ENCODE data around the gene GPR157.
A peak's percentile ranks its signal among the peaks of the same experiment; 100 is the strongest.

Gene GPR157

DNA sequence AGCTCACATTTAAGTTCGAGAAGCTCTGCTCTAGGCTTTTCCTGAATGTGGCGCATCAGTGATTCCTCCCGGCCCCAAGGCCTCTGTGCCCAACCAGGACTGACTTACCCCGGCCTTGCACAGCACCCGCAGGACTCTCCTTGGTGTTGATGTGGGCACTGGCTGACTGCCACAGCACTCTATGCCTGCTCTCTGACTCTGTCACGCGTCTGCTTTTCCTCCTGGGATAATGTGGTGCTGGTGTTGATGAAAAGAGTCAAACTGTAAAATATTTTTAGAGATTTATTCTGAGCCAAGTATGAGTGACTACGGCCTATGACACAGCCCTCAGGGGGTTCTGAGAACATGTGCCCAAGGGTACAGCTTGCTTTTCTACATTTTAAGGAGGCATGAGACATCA, 44.0 kb downstream of the GPR157 start:
- DNase-seq: no peak

DNA sequence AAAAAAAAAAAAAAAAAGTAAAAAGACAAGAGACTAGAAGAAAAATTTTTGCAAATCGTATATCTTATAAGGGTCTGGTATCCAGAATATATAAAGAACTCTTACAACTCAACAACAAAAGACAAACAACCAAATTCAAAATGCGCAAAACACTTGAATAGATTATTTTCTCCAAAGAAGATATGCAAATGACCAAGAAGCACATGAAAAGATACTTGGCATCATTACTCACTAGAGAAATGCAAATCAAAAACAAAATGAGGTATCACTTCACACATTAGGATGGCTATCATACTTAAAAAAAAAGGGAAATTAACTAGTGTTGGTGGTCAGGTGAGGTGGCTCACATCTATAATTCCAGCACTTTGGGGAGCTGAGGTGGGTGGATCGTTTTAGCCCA, 47.4 kb downstream of the GPR157 start:
- no peak for DNase-seq

DNA sequence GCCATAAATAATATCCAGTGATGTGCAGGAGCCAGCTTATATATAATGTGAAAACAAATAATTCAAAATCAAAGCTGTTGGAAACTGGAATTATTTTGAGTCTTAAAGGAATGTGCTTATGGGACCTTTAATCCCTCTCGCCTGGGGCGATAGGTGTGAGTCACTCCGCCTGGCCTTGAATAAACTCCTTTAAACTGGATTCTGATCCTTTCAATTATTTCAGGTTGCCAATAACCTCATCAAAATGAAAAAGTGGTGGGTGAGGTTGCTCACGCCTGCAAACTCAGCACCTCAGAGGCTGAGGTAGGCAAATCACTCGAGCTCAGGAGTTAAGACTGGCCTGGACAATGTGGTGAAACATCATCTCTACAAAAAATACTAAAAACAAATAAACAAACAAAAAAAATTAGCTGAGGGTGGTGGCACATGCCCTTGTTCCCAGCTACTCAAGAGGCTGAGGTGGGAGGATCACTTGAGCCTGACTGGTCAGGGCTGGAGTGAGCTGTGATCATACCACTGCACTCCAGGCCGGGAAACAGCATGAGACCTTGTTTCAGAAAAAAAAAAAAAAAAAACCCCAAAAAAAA, 48.1 kb downstream of the GPR157 start:
- DNase-seq: no peak

DNA sequence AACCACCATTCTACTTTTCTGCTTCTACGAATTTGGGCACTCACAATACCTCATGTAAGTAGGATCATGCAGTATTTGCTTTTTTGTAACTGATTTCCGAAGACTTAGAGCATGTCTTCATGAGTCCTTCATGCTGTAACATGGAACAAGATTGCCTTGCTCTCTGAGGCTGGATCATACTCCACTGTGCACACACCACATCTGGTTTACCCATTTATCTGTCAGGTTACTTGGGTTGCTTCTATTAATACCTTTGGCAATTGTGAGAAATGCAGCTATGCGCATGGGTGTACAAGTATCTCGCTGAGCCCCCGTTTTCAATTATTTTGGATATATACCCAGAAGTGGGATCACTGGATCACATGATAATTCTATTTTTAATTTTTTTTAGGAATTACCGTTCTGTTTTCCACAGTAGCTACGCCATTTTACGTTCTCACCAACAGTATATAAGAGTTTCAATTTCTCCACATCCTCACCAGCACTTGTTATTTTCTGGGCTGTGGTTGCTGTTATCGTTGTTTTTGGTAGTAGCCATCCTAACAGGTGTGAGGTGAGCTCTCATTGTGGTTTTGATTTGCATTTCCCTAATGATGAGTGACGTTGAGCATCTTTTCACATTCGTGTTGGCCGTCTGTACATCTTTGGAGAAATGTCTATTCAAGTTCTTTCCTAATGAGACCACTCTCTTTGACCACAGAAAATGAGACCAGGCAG, 48.8 kb downstream of the GPR157 start:
- no peak for DNase-seq

DNA sequence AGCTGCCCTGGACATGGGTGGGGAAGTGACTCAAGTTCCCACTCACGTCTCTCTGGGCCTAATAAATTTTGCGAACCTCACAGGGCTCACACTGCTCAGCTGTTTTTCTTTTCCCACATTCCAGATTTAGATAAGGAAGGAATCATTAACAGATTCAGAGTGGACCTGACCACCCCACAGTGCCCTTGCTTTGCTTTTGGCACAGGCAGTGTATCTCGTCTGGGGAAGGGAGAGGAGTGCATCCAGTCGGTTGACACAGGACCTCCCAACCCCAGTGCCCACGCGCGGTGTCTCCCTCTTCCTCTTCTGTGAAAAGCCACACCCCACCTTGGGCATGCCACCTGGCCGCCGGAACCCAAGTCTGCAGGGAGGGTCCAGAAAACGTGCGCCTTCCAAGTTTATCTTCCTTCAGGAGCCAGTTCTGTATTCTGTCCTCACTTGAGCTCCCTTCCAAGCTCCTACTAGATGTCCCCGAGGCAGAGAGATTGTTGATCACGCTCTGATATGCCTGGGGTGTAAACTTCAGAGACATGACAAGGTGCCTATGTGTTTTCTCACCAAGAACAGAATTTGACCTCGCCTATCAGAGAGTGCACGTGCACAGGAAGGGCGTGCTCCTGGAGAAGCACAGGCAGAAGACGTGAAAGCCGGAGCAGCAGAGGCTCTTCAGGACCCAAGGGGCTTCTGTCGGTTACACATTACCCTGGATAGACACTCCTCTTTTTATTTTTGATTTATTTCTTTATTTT, 50.0 kb downstream of the GPR157 start:
- DNase-seq: no peak

DNA sequence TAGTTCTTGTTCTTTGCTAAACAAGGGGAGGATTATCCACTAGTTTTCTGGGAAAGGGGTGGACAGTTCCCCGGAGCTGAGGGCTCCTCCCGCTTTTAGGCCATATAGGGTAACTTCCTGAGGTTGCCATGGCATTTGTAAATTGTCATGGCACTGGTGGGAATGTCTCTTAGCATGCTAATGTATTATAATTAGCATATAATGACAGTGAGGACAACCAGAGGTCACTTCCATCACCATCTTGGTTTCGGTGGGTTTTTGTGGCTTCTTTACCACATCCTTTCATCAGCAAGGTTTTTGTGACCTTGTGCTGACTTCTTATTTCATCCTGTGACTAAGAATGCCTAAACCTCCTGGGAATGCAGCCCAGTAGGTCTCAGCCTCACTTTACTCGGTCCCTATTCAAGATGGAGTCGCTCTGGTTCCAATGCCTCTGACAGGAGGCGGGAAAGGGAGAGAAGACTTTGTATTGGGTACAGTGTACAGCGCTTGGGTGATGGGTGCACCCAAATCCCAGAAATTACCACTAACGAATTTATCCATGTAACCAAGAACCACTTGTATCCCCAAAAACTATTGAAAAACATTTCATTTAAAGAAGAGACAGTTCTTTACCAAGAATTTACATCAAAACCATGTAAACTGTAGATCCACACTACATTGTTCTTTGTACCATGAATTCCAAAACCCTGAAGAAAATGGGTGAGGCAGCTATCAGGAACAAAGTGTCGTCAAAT, 50.7 kb downstream of the GPR157 start:
- DNase-seq: no peak

DNA sequence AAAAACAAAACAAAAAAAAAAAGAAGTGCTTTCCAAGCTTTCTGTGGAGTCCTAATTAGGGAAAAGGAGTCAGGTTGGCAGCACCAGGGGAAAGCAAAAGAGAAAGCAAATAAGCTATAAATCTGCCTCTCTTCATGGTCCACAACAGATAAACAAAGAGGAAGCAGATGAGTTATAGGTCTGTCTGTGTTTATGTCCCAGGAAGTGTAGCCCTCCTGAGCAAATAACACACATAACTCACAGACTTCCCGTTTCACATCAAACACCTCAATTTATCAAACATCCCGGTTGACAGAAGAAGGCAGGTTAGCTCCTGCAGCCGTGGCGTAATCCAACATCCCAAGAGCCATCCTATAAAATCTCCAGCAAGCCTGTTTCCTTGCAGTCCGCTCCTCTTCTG, 53.9 kb downstream of the GPR157 start:
- DNase-seq: peak; percentile 36

DNA sequence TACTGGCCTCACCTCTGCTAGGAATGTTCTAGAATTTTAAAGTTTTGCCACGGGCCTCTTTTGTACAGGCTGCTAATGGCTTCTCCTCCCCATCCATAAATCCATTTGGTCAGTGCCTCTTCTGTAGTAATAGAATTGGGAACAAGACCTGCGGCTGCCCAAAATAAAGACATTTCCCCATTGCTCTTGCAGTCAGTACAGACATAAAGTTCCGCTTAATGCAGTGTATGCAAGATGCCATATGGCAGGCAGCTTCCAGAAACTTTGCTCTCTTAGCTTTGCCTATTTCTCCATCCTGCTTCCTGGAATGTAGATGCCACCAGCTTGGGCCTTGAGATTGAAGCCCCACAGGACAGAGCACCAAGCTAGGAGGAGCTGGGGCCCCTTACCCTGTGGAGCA, 55.8 kb downstream of the GPR157 start:
- DNase-seq: no peak

DNA sequence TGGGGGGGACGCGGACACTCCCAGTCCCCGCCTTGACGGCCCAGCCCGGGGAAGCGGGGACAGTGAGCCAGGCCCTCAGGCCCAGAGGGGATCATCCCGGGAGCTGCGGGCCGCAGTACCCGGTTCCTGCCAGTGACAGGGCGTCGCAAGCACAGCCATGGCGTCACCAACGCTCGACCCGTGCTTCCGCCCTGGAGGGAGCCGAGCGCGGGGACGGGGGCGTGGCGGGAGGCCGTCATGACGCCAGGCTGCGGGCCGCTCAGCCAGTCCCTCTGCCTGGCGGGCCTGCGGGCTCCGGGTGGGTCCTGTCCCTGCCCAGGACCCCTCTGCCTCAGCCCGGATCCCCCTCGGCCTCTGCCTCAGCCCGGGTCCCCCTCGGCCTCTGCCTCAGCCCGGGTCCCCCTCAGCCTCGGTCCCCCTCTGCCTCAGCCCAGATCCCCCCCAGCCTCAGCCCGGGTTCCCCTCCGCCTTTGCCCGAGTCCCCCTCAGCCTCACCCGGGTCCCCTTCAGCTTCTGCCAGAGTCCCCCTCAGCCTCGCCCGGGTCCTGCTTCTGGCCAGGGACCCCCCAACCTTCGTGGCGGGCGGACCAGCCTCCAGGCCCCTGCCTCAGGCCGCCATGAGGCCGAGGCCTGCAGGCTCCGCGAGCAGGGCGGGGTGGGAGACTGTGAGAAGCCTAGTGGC, 57.2 kb downstream of the GPR157 start:
- DNase-seq: no peak

DNA sequence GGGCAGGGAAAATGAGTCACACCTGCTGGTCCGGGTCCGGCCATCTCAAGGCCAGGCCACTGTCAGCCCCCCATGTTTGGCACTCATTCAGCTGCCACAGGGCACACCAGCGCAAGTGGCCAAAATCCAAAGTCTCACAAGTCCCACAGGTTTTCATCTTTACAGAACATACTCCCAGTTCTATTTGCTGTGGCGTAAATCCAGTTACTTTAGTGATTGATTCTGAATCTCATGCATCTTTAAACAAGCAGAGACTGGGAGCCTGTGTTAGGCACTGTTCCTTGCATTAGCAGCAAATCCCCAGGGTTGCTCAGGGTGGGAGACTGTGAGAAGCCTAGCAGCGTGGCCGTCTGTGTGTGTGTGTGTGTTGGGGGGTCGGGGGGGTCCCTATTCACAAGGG, 58.4 kb downstream of the GPR157 start:
- DNase-seq: no peak

DNA sequence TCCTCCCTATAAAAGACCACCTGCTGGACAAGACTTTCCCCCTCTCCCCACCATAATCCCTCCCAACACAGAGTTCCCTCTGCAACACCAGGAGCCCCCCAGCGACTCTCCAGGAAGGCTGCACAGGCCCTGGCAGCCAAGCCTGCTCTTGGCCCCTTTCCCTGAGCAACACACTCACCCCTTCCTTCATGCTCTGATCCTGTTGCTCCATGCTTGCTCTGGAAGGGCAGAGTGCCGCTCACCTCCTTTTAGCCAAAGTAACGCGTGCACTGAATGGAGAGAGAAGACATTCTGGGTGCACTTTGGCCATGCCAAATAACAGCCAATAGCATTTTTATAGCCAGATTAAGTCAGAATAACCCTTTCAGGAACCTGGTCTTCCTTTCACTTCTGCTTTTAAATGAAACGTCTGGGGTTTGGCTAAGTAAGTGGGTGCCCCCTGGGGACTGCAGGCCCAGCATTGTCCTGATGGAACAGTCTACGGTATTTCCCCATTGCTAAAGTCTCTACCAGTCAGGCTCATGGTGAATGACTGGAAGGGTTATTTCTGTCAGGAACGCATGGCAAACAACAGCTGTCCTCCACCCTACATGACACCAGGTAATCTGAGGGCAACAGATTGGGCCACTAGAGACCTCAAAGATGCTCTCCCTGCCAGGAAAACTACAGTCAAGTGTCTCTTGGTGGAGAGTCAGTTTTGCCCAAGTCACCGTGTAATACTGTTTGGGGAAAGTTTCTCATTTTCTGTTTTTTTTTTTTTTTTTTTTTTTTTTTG, 59.4 kb downstream of the GPR157 start, which contains the start of gene SLC2A5:
SLC2A5 (minus strand) TSS at position 310 of the 775 bp plus-strand sequence; CDS start at position 211, 99 bp downstream.
- DNase-seq: no peak

DNA sequence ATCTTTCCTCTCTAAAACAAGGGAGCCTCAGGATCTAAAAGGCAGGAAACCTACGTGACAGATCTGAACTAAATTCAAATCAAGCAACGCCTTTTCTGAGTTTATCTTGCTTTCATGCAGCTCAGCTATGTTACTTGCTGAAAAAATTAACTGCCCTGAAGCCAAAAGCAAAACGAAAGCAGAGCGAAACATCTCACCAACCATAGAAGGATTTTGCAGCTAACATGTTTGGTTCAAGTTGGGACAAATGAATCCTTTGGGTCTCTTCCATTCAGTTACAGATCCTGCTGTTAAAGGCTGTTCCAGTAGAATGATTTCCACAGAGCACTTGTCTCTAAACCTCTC, 59.9 kb downstream of the GPR157 start:
- DNase-seq: no peak

DNA sequence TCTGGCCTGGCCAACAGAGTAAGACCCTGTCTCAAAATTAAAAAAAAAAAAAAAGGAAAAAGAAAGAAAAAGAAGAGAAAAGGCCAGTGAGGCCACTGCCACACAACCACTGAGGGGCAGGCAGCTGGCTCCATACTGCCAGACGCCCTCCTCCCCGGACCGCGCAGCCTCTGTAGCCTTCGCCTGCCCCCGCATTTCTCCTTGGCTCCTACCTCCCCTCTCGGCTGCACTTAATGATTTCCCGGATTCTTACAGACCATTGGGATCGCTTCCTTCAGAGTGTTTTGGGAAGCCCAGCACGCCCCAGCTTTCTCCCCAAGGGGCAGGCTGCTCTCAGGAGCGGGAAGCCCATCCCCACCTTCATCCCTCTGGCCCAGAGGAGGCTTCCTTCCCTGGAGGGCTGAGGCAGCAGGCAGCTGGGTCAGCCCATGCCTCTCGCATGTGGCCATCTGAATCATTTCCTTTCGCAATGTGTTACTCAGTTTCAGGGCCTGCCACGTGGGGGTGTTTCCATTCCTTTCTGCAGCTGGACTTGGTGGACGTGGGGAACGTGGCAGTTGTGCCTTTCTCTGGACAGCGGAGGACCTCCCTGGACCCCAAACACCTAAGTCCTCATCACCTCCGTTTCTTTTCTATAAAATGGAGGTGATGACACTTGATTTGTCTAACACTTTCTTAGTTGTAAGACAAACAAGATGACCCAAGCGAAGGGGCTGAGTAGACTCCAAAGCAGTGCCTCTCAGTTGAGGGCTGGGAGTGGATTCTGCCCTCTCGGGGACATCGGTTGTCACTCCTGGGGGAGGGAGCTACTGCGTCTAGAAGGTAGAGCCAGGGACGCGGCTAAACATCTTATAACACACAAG, 61.7 kb downstream of the GPR157 start:
- no peak for DNase-seq

DNA sequence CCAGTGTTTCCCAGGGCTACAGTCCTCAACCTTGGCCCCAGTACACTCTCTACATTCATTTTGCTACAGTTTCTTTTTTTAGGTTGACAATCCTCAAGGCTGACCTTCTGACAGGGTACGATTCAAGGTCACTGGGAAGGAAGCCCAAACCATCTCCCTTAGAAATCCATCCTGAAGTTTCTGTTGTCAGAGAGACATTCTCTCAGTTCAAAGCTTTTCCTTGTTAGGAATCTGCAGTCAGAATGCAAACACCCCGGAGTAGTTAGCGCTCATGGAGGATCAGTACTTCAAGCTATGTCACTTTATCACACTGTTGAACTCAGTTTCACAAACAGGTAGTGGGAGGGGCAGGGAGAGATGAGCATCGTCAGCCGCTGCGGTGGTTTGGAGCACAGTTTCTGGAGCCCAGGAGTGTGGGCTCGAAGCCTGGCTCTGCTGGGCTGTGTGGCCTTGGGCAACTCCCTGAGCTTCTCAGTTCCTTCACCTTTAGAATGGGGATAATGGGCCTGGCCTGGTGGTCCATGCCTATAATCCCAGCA, 63.6 kb downstream of the GPR157 start:
- no peak for DNase-seq

DNA sequence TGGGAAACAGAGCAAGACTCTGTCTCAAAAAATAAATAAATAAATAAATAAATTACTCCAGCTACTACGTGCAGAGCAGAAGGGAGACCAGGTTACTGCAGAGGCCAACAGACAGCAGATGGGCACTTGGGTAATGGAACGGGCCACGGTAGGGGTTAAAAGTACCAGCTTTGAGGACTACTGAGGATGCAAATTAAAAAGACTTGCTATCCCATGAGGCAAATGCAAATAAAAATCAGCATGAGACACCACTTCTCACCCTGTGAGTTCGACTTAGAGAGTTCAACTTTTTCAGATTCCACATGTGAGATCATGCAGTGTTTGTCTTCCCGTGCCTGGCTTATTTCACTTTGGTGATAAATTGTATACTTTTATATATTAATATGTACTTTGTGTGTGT, 66.1 kb downstream of the GPR157 start:
- peak; percentile 26 for DNase-seq

DNA sequence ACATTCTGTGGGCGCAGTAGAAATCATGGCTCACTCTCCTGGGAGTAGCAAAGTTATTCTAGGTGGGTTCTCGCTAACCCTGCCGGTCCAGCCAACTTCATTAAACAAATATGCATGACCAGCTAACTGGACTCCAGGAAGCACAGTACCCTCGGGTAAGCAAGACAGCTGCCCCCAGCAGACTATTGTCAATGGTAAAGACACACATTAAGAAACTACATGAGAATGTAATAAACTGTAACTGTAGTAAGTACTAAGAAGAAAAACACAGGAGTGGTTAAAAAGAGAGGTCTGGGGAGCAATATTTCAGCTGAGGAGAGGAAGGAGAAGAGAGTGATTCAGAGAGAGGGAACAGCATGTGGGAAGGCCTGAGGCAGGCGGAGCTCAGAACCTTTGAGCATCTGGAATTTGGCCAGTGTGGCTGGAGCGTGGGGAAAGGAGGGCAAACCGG, 66.9 kb downstream of the GPR157 start:
- DNase-seq: no peak

DNA sequence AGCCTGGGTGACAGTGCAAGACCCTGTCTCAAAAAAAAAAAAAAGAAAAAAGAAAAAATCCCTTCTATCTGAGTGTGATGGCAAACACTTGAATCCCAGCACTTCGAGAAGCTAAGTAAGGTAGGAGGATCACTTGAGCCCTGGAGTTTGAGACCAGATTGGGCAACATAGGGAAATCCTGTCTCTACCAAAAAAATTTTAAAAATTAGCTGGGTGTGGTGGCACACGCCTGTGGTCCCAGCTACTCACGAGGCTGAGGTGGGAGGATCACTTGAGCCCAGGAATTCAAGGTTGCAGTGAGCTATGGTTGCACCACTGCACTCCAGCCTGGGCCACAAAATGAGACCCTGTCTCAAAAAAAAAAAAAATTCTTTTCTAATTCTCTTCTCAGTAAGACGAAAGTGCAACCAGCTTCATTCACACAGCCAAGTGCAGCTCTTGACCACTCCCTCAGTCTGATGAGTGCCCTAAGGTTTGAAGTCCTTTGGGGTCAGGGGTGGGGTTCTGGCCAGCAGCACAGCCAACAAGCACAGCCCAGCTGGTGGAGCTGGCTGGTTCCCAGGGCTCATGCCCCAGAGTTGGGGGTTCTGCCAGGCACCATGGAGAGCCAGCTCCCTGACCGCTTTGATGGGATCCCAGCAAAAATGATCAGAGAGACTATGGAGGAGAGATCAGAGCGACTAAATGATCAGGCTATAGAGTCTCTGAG, 67.5 kb downstream of the GPR157 start:
- no peak for DNase-seq

DNA sequence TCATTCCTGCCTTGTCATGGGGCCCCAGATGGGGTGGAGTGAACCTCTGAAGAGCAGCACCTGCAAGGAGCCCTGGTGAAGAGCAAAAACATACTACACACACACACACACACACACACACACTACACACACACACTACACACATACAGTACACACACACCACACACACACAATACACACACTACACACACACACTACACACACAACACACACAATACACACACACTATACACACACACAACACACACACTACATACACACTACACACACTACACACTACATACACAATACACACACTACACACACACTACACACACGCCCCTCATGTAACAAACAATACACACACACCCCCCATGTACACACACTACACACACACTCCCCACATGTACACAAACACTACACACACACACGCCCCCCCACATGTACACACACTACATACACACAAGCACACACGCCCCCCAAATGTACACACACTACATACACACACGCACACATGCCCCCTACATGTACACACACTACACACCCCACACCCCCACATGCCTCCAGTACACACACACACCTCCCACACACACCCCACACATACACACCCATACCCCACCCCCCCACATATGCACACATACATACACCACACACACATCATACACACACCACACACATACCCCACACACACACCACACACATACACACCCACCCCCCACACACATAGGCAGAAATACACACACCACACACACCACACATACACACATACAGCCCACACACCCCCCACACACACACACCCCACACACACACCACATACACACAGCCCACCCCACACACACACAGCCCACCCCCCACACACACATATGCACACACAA, 68.8 kb downstream of the GPR157 start:
- DNase-seq: no peak

DNA sequence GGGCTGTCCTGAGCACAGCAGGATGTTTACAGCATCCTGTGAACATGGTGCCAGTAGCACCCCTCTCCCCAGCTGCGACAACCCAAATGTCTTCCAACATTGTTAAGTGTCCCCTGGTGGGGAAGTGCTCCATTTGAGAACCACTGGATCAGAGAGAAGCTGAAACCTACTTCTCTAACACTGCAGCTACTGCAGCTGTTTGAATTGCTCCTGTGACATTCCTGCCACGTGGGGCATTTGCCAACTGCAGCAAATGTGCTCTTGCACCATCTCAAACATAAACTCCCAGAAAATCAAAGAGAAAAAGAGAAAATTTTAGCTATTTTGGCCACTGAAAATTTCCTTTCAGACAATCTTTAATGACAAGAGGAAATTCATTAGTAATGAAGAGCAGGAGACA, 70.4 kb downstream of the GPR157 start:
- no peak for DNase-seq

Measured in NCI-H526 treated with DMSO at 0.1 percent for 48 hours (cell line).